Common myeloid progenitor, CD34-positive (primary cell): ENCODE measurements around the gene TGFA. TPM values are rescaled to one million over a fixed set of nuclear protein-coding genes. Genes with fewer than 3 reads are reported as not detected.

ENCODE experiments used
- CTCF ChIA-PET: fragments of 350-600 bp; sonication (Branson Sonifier 250); formaldehyde crosslinking; loops from one replicate; lab custom pipeline; 2021; ENCODE audit warnings: antibody characterized with exemption; lab: Charles Lee
- POLR2A ChIA-PET: fragments of 350-600 bp; sonication (Branson Sonifier 250); formaldehyde crosslinking; loops from one replicate; lab custom pipeline; 2021; ENCODE audit warnings: antibody characterized with exemption; lab: Charles Lee
- DNase-seq, 3 donors: peaks; one replicate each; pipeline versions ENCODE4 v3.0.0 to v3.0.0-alpha.2; 2013
- H3K27ac ChIP-seq, 2 experiments: 1 replicate in 1 of 2; 2 replicates in 1 of 2; pipeline ENCODE4 v1.7.0; 2013; ENCODE audit warnings: inconsistent platforms in 2 of 2, low read length in 2 of 2, mild to moderate bottlenecking in 2 of 2, low read depth in 1 of 2, moderate library complexity in 1 of 2; ENCODE audit not compliant: severe bottlenecking in 2 of 2, insufficient read depth in 1 of 2, poor library complexity in 1 of 2
- H3K27me3 ChIP-seq, 5 experiments: replicated peaks in 2 of 5; 1 replicate in 3 of 5; 2 replicates in 2 of 5; pipeline versions ENCODE4 v1.6.1 to v1.7.0; 2013; ENCODE audit warnings: low read length in 4 of 5, mild to moderate bottlenecking in 2 of 5, moderate library complexity in 2 of 5, inconsistent platforms in 1 of 5; ENCODE audit not compliant: insufficient read depth in 5 of 5, control insufficient read depth in 4 of 5
- H3K36me3 ChIP-seq, 4 experiments: 1 replicate in 2 of 4; 2 replicates in 2 of 4; pipeline versions ENCODE4 v1.6.1 to v1.7.0; 2013; ENCODE audit warnings: low read length in 3 of 4, control low read depth in 1 of 4, mild to moderate bottlenecking in 1 of 4; ENCODE audit not compliant: control insufficient read depth in 4 of 4, insufficient read depth in 4 of 4
- H3K4me1 ChIP-seq, 4 experiments: 1 replicate in 3 of 4; 2 replicates in 1 of 4; pipeline versions ENCODE4 v1.6.1 to v1.7.1; 2013; ENCODE audit warnings: low read length in 3 of 4, mild to moderate bottlenecking in 3 of 4, control low read depth in 1 of 4, inconsistent platforms in 1 of 4, moderate library complexity in 1 of 4; ENCODE audit not compliant: control insufficient read depth in 4 of 4, insufficient read depth in 4 of 4; ENCODE audit errors: control extremely low read depth in 1 of 4
- H3K4me3 ChIP-seq, 7 experiments: 1 replicate in 4 of 7; 2 replicates in 3 of 7; pipeline versions ENCODE4 v1.5.1 to v1.7.0; 2013; ENCODE audit warnings: mild to moderate bottlenecking in 7 of 7, low read length in 6 of 7, moderate library complexity in 6 of 7, inconsistent platforms in 2 of 7, low read depth in 2 of 7, control low read depth in 1 of 7; ENCODE audit not compliant: insufficient read depth in 4 of 7, control insufficient read depth in 1 of 7; ENCODE audit errors: extremely low read depth in 1 of 7
- H3K9me3 ChIP-seq, 5 experiments: 1 replicate in 4 of 5; 2 replicates in 1 of 5; pipeline versions ENCODE4 v1.6.1 to v1.7.1; 2013; ENCODE audit warnings: low read length in 4 of 5, mild to moderate bottlenecking in 2 of 5, inconsistent platforms in 1 of 5, low read depth in 1 of 5, moderate library complexity in 1 of 5; ENCODE audit not compliant: control insufficient read depth in 4 of 5, insufficient read depth in 2 of 5; ENCODE audit errors: control extremely low read depth in 1 of 5
- WGBS: methylation state at CpG from one replicate; pipeline ENCODE4 v1.1.5; 2013; ENCODE audit not compliant: insufficient coverage; 5-methylcytosine and 5-hydroxymethylcytosine counted together
- polyA plus RNA-seq: library from polyadenylated mRNA; unstranded; fragments of 120-200 nt; gene quantifications from one replicate; pipeline ENCODE4 v1.2.1, GENCODE V29; 2013

The TGFA gene
- polyA plus RNA-seq = 0.15 TPM

DNA sequence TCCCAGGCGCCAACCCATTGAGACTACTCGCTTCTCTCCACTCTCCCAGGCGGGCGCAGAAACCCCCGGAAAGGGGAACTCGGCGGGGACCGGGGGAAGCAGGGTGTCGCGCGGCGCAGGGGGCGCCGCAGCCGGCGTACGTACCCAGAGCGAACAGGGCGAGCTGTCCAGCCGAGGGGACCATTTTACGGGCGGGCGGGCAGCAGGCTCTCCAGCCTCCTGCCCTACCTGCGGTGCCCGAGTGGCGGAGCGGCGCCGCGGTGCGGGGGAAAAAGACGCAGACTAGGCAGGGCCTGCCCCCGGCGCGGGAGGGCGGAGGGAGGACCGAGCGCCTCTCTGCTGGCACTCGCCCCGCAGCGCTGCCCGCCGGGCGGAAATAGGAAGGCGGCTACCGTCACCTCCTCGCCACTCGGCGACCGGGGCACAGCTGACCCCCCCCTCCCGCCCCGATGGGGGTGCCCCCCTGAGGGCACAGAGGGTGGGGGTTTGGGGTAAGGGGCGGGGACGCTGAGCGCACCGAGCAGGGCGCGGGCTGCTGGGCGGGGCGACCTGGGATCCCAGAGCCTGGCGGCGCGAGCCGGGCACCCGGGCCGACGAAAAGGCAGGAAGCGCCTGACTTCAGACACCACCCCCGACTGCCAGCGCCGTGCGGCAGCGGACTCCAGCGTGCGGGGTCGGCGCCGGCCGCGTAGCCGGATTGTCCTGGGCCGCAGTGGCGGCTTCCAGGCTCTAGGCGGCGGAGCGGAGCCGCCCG, at the start of gene TGFA:
Gene TGFA, minus strand, starts transcription at position 243 of the 754 bp plus-strand sequence. Its CDS starts 59 bp downstream, at position 184.
- Histone ChIP-seq H3K36me3 (no peaks in the 10 kb centered on the region), H3K4me3 (peak within 1 kb of the TSS; percentile 29 to 78 (median 65)), H3K9me3 (no peaks in the 10 kb centered on the region), H3K4me1 (peaks cover 0 to 31% (median 22%) of the 10 kb centered on the region in 4 experiments), H3K27ac (no peak within 1 kb of the TSS), H3K27me3 (peaks cover 0 to 60% (median 39%) of the 10 kb centered on the region in 5 experiments)
- CTCF ChIA-PET = interaction anchor here (3.2 kb wide), 1 partner anchor 213 kb away, joined by 9 read pairs; no protein-coding TSS in a partner anchor
- WGBS = 0% methylated on average over 65 of the region's 88 CpGs
- POLR2A ChIA-PET = no interaction called here
- DNase-seq = peak; percentile 50 to 75 (median 66)

DNA sequence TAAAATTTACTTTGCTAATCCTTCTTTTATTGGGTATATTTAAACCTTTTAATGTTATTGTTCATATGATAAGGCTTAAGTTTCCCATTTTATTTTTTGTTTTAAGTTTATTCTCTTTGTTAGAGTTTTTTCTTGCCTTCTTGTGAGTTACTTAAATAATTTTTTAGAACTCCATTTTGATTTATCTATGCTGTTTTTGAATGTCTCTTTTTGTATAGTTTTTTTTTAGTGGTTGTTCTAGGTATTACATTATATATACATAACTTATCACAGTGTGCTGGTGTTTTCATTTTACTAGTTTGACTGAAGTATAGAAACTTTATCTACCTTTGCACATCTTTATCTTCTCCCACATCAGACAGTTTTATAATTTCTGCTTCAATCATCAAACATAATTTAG, 49.4 kb upstream of the TGFA start:
- ChIA-PET CTCF (no interaction called here), POLR2A (no interaction called here)
- Histone ChIP-seq H3K4me3 (no peak overlapping the region), H3K27me3 (no peaks in the 10 kb centered on the region), H3K4me1 (peaks cover 0 to 4% (median 0%) of the 10 kb centered on the region in 4 experiments), H3K36me3 (no peaks in the 10 kb centered on the region), H3K9me3 (peaks cover 0 to 3% (median 0%) of the 10 kb centered on the region in 5 experiments), H3K27ac (no peak overlapping the region)
- DNase-seq = peak in 1 of 3 donors; percentile 21

DNA sequence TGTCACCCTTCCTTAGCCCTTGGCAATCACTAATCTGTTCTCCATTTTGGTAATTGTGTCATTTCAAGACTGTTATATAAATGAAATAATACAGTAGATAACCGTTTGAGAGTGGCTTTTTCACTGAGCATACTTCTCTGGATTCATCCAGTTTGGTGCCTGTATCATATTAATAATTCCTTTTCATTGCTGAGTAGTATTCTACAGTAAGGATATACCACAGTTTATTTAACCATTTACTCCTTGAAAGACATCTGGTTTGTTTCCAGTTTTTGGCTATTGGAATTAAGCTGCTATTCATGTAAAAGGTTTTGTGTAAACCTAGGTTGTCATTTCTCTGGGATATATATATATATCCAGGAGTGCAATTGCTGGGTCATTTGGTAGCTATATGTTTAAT, 44.6 kb upstream of the TGFA start:
- WGBS = no CpG with 5 or more reads among the region's 1 CpG
- Histone ChIP-seq H3K9me3 (peaks cover 0 to 4% (median 0%) of the 10 kb centered on the region in 5 experiments), H3K4me3 (no peak overlapping the region), H3K27me3 (no peaks in the 10 kb centered on the region), H3K27ac (no peak overlapping the region), H3K36me3 (no peaks in the 10 kb centered on the region), H3K4me1 (peaks cover 0 to 2% (median 0%) of the 10 kb centered on the region in 4 experiments)
- ChIA-PET POLR2A (no interaction called here), CTCF (interaction anchor here (1.3 to 1.5 kb wide), 2 partner anchors 17 to 19 kb away, joined by 4 read pairs; no protein-coding TSS in a partner anchor)
- DNase-seq = no peak

DNA sequence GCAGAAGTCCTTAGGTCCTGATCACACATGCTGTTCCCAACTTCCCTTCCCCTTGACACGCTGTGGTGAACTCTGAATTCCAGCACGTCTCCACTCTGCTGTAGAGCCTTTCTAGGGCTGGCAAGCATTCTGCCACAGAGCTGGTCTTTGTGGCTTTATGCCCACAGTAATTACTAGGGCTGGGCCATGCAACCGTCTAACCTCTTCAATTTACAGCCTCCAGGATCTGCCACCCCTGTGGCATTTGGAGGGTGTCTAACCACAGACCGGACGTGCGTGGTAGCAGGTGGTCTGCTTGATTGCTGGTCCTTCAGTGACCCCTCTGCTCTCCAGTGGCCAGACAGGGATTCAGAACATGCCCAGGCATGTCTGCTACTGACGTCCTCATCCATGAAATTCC, 43.1 kb upstream of the TGFA start:
- no peak overlapping the region for H3K27ac ChIP-seq
- 32% methylated on average over 3 of the region's 7 CpGs for WGBS
- H3K4me3 ChIP-seq = no peak overlapping the region
- H3K4me1 ChIP-seq = peaks cover 0 to 2% (median 0%) of the 10 kb centered on the region in 4 experiments
- CTCF ChIA-PET = no interaction called here
- no peaks in the 10 kb centered on the region for H3K27me3 ChIP-seq
- no peaks in the 10 kb centered on the region for H3K36me3 ChIP-seq
- peaks cover 0 to 4% (median 0%) of the 10 kb centered on the region in 5 experiments for H3K9me3 ChIP-seq
- peak; percentile 5 to 61 (median 40) for DNase-seq
- POLR2A ChIA-PET = no interaction called here

DNA sequence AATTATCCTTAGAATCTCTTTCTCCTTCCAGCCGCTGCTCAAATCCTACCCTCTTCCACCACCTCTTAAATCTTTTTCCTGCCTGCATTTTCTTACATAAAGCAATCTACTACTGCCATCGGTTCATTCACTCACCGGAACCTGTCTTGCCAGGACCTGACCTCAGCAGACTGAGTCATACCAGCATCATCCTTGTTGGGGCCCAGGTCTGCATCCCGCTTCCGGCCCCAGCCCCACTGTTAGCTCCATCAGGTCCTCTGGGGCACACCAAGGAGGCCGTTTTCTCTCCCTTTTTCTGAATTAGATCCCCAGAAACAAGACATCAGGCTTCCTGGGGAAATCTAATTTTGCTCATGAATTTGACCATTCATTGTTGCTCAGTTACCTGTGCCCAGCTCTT, 42.7 kb upstream of the TGFA start:
- Histone ChIP-seq H3K36me3 (no peaks in the 10 kb centered on the region), H3K27me3 (no peaks in the 10 kb centered on the region), H3K4me1 (peaks cover 0 to 2% (median 0%) of the 10 kb centered on the region in 4 experiments), H3K9me3 (peaks cover 0 to 4% (median 0%) of the 10 kb centered on the region in 5 experiments), H3K4me3 (no peak overlapping the region), H3K27ac (no peak overlapping the region)
- WGBS = 89% methylated on average over 6 of the region's 6 CpGs
- ChIA-PET POLR2A (no interaction called here), CTCF (no interaction called here)
- DNase-seq = peak in 1 of 3 donors; percentile 28

DNA sequence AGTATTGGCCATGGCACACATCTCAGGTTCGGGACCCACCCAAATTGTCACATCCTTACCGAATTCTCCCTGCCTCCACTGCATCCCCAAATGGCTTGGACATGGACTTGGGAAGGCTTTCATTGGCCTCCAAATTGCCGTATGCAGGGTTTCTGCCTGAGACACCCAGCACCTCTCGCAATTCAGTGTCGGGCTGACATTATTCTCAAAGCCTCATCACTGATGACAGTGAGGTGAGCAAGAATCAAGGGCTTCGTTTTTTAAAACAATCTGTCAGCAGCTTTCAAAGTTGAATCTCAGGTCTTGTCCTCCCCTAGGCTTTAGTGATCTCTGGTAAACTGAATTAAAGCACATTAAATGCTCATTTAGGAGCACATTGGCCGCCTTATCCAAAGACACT, 29.5 kb upstream of the TGFA start:
- ChIA-PET POLR2A (no interaction called here), CTCF (interaction anchor here (1.2 kb wide), 1 partner anchor 9 kb away, joined by 4 read pairs; no protein-coding TSS in a partner anchor)
- Histone ChIP-seq H3K9me3 (no peaks in the 10 kb centered on the region), H3K27ac (no peak overlapping the region), H3K36me3 (no peaks in the 10 kb centered on the region), H3K27me3 (no peaks in the 10 kb centered on the region), H3K4me1 (peaks cover 0 to 11% (median 3%) of the 10 kb centered on the region in 4 experiments), H3K4me3 (no peak overlapping the region)
- DNase-seq = no peak
- 94% methylated on average over 7 of the region's 7 CpGs for WGBS

DNA sequence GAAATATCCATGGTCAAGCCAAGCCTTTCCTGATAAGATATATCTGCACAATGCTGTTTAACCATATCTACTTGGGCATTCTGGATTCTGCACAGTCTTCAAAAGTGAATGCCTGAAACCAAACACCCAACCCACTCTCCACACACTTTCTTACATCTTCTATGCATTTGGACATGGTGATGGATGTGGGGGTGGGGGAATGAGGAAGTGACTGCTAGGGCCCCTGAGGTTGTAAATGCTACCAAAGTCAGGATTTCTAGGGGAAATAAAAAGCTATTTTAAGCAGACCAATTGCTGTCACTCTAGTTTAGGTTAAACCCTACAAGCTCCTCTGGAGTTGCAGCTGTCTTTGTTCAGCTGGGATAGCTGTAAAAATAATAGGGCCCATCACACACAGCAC, 26.7 kb upstream of the TGFA start:
- peaks cover 0 to 6% (median 0%) of the 10 kb centered on the region in 5 experiments for H3K9me3 ChIP-seq
- no peaks in the 10 kb centered on the region for H3K36me3 ChIP-seq
- peaks cover 0 to 11% (median 3%) of the 10 kb centered on the region in 4 experiments for H3K4me1 ChIP-seq
- CTCF ChIA-PET = interaction anchor here (0.9 to 1.9 kb wide), 3 partner anchors 11 to 37 kb away, joined by 3 to 6 read pairs (median 4); no protein-coding TSS in a partner anchor
- POLR2A ChIA-PET = no interaction called here
- H3K27me3 ChIP-seq = no peaks in the 10 kb centered on the region
- peak in 2 of 3 donors; percentile 35 to 46 for DNase-seq
- H3K4me3 ChIP-seq = no peak overlapping the region
- H3K27ac ChIP-seq = no peak overlapping the region
